Measurements from ENCODE around the gene SLC35A1.

Gene SLC35A1, protein sequence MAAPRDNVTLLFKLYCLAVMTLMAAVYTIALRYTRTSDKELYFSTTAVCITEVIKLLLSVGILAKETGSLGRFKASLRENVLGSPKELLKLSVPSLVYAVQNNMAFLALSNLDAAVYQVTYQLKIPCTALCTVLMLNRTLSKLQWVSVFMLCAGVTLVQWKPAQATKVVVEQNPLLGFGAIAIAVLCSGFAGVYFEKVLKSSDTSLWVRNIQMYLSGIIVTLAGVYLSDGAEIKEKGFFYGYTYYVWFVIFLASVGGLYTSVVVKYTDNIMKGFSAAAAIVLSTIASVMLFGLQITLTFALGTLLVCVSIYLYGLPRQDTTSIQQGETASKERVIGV

DNA sequence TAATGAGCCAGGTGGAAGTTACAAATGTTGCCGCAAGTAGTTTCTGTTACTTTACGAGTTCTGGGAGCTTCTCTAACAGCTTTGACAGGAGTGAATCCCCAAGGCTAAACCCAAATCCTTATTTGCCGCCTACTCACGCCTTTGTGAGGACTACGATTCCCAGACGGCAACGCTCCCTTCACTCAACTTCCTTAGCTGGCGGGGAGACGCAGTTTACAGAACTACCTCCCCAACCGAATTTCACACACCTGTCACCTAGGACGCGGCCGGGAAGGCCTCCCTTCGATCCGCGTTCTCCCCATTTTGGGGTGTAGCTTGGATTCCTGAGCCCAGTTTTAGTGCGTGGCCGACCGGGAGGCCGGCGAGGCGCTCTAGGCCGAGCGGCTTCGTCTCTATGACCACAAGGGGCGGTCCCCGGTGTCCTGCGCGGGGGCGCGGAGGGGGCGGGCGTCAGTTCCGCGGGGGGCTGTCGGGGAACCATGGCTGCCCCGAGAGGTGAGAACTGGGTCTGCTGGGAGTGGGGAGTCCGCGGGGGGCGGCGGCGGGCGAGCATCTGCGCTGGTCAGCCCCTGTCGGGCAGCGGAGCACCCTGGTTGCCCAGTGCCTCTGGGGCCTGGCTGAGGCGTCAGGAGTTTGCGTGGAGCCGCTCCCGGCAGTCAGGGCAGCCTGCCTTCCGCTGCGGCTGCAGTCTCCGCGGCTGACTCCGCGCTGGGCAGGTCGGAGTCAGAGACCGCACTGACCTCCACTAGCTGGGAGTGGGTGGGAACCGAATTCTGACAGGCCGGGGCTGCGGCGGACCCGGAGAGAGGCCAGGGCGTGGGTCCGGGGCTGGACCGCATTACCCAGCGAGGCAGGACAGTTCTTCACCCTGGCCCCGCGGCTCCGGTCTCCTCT is at the start of gene SLC35A1:
Gene SLC35A1 (plus strand): TSS at position 450 of the 894 bp plus-strand sequence. CDS start 30 bp downstream, at position 480.
- peaks cover 3% of the 10 kb centered on the region for H3K27me3 ChIP-seq (ENCODE audit: low read depth)
- H3K4me1 ChIP-seq, result peaks cover 5% of the 10 kb centered on the region
- H3K9me3 ChIP-seq, result no peaks in the 10 kb centered on the region
- peak; percentile 78 to 89 for DNase-seq (ENCODE audit: low spot score in 2 of 2)
- in situ Hi-C loops (cut with MboI; ENCODE audit: low sequenced_read_pairs), result no loop called here
- 0 out of 2 replicates have a peak, but pooled peaks cover under 1% of the 10 kb centered on the region for H3K36me3 ChIP-seq (replicated peaks)
- peak within 1 kb of the TSS; percentile 97 for H3K4me3 ChIP-seq

DNA sequence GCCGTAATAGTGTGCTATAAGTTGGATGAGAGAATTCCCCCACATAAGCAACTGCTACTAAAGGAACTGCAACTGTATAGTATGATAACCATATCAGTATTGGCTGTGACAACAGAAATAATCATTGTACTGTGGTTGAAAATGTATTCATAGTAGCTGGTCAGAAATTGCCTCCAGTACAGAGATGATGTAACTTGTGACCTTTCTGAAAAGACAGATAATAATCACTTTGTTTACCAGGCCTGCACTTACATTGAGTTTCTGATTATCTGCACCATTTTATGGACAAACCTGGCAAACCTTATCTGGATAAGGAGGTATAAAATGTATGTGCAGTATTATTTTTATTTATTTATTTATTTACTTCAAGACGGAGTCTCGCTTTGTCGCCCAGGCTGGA is 46.0 kb upstream of the SLC35A1 start:
- peaks cover 18% of the 10 kb centered on the region for H3K27me3 ChIP-seq (ENCODE audit: low read depth)
- in situ Hi-C loops (cut with MboI; ENCODE audit: low sequenced_read_pairs), result no loop called here
- H3K36me3 ChIP-seq (replicated peaks), result no peaks in the 10 kb centered on the region
- H3K4me3 ChIP-seq, result no peak overlapping the region
- DNase-seq (ENCODE audit: low spot score in 2 of 2), result no peak
- no peaks in the 10 kb centered on the region for H3K9me3 ChIP-seq
- H3K4me1 ChIP-seq, result no peaks in the 10 kb centered on the region

DNA sequence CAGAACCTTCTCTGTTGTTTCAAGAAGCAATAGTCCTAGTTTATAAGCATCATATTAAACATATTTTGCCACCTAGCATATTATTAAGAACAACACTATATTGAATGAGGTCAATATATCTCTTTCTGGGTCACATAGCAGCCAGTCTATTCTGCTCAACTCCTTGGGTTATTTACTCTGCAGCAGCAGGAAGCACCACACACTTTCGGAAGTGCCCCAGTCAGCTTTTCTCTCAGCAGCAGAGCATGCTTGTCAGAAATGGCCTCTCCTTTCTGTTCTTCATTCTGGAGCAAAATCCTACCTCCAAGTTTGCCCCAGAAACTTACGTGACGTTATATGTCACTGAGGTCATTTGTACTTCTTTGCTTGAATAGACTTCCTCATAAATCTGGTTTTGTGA is 42.3 kb upstream of the SLC35A1 start:
- in situ Hi-C loops (cut with MboI; ENCODE audit: low sequenced_read_pairs), result no loop called here
- DNase-seq (ENCODE audit: low spot score in 2 of 2), result no peak

GRCh38 chr6:87431263-87431662 is 41.5 kb upstream of the SLC35A1 start:
- no peak overlapping the region for H3K4me3 ChIP-seq
- in situ Hi-C loops (cut with MboI; ENCODE audit: low sequenced_read_pairs), result no loop called here

More for the DNA sequence above, 42.3 kb upstream of the SLC35A1 start:
- Histone ChIP-seq H3K36me3 (replicated peaks) (no peaks in the 10 kb centered on the region), H3K4me3 (no peak overlapping the region), H3K9me3 (no peaks in the 10 kb centered on the region), H3K4me1 (no peaks in the 10 kb centered on the region), H3K27me3 (ENCODE audit: low read depth) (peaks cover 31% of the 10 kb centered on the region)

DNA sequence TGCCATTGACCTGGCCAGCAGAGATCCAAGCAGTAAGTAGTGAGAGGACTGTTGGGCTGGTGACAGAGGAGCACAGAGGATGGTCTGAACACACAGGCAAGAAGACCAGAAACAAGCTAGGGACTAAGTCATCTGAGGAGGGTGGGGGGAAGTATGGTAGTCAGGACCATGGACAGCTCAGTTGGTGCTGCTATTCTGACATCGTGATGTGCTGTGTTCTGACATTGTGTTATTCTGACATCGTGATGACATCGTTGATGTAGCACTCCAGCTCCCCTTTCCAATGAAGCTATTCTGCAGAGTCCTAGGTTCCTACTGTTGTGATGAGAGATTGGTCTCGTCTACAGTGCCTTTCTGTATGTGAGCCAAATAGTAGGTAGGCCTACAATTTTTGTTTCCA is 36.3 kb upstream of the SLC35A1 start:
- in situ Hi-C loops (cut with MboI; ENCODE audit: low sequenced_read_pairs), result no loop called here
- no peak overlapping the region for H3K4me3 ChIP-seq
- no peaks in the 10 kb centered on the region for H3K4me1 ChIP-seq
- peak; percentile 60 to 82 for DNase-seq (ENCODE audit: low spot score in 2 of 2)
- no peaks in the 10 kb centered on the region for H3K36me3 ChIP-seq (replicated peaks)
- no peaks in the 10 kb centered on the region for H3K9me3 ChIP-seq
- H3K27me3 ChIP-seq (ENCODE audit: low read depth), result peaks cover 19% of the 10 kb centered on the region

More at GRCh38 chr6:87431263-87431662, 41.5 kb upstream of the SLC35A1 start:
- H3K4me1 ChIP-seq, result no peaks in the 10 kb centered on the region
- H3K27me3 ChIP-seq (ENCODE audit: low read depth), result peaks cover 31% of the 10 kb centered on the region
- no peaks in the 10 kb centered on the region for H3K9me3 ChIP-seq
- no peak for DNase-seq (ENCODE audit: low spot score in 2 of 2)
- no peaks in the 10 kb centered on the region for H3K36me3 ChIP-seq (replicated peaks)

- Histone ChIP-seq H3K4me3 (no peak overlapping the region), H3K4me1 (no peaks in the 10 kb centered on the region), H3K9me3 (no peaks in the 10 kb centered on the region), H3K36me3 (replicated peaks) (no peaks in the 10 kb centered on the region), H3K27me3 (ENCODE audit: low read depth) (peaks cover 7% of the 10 kb centered on the region; the same call in 1 of the 2 replicates)
- no peak for DNase-seq (ENCODE audit: low spot score in 2 of 2)
- in situ Hi-C loops (cut with MboI; ENCODE audit: low sequenced_read_pairs), result no loop called here
Observed at GRCh38 chr6:87441711-87442110, 31.1 kb upstream of the SLC35A1 start.

- in situ Hi-C loops (cut with MboI; ENCODE audit: low sequenced_read_pairs), result no loop called here
- H3K4me1 ChIP-seq, result no peaks in the 10 kb centered on the region
- no peak overlapping the region for H3K4me3 ChIP-seq
- H3K27me3 ChIP-seq (ENCODE audit: low read depth), result peaks cover 7% of the 10 kb centered on the region; the same call in 1 of the 2 replicates
- no peaks in the 10 kb centered on the region for H3K36me3 ChIP-seq (replicated peaks)
- H3K9me3 ChIP-seq, result no peaks in the 10 kb centered on the region
- DNase-seq (ENCODE audit: low spot score in 2 of 2), result no peak
Observed at GRCh38 chr6:87444362-87444761, 28.4 kb upstream of the SLC35A1 start.

DNA sequence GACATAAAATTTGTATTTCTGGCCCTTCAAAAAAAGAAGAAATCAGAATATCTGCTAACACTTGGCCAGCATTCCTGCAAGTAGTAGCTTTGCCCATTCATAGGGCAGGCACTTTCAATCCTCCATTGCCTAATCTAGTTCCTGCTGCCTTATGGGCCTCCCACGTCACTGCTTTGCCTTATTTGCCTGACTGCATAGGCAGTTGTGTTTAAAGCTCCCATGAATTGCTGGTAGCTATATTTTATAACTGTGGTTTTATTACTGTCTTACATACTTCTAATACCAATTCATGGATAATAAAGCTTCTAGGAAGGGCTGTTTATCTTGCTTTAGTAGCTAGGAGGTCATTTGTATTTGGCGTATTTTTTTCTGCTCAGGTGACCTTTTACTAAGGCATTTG is 7.7 kb upstream of the SLC35A1 start:
- H3K4me1 ChIP-seq, result no peaks in the 10 kb centered on the region
- no peak for DNase-seq (ENCODE audit: low spot score in 2 of 2)
- no peak overlapping the region for H3K4me3 ChIP-seq
- in situ Hi-C loops (cut with MboI; ENCODE audit: low sequenced_read_pairs), result no loop called here
- no peaks in the 10 kb centered on the region for H3K9me3 ChIP-seq
- peaks cover 9% of the 10 kb centered on the region for H3K27me3 ChIP-seq (ENCODE audit: low read depth)
- H3K36me3 ChIP-seq (replicated peaks), result no peaks in the 10 kb centered on the region

GRCh38 chr6:87473419-87473903 is 687 bp downstream of the SLC35A1 start:
- in situ Hi-C loops (cut with MboI; ENCODE audit: low sequenced_read_pairs), result no loop called here
- Histone ChIP-seq H3K27me3 (ENCODE audit: low read depth) (no peaks in the 10 kb centered on the region), H3K36me3 (replicated peaks) (0 out of 2 replicates have a peak, but pooled peaks cover 3% of the 10 kb centered on the region), H3K4me1 (peaks cover 5% of the 10 kb centered on the region), H3K4me3 (peak overlapping the region; percentile 97), H3K9me3 (no peaks in the 10 kb centered on the region)
- DNase-seq (ENCODE audit: low spot score in 2 of 2), result no peak

GRCh38 chr6:87481931-87482330 is 9.2 kb downstream of the SLC35A1 start:
- no peaks in the 10 kb centered on the region for H3K9me3 ChIP-seq
- H3K4me3 ChIP-seq, result no peak overlapping the region
- no peaks in the 10 kb centered on the region for H3K27me3 ChIP-seq (ENCODE audit: low read depth)
- peaks cover 1% of the 10 kb centered on the region for H3K4me1 ChIP-seq
- H3K36me3 ChIP-seq (replicated peaks), result peaks cover 3% of the 10 kb centered on the region; the same call in 1 of the 2 replicates
- no peak for DNase-seq (ENCODE audit: low spot score in 2 of 2)
- in situ Hi-C loops (cut with MboI; ENCODE audit: low sequenced_read_pairs), result no loop called here

GRCh38 chr6:87482366-87482765 is 9.6 kb downstream of the SLC35A1 start:
- in situ Hi-C loops (cut with MboI; ENCODE audit: low sequenced_read_pairs), result no loop called here
- Histone ChIP-seq H3K27me3 (ENCODE audit: low read depth) (no peaks in the 10 kb centered on the region), H3K4me1 (peaks cover 6% of the 10 kb centered on the region), H3K9me3 (no peaks in the 10 kb centered on the region), H3K4me3 (no peak overlapping the region), H3K36me3 (replicated peaks) (peaks cover 3% of the 10 kb centered on the region; the same call in 1 of the 2 replicates)
- DNase-seq (ENCODE audit: low spot score in 2 of 2), result no peak

GRCh38 chr6:87483929-87484328 is 11.2 kb downstream of the SLC35A1 start:
- Histone ChIP-seq H3K4me3 (no peak overlapping the region), H3K9me3 (no peaks in the 10 kb centered on the region), H3K27me3 (ENCODE audit: low read depth) (no peaks in the 10 kb centered on the region), H3K4me1 (peaks cover 19% of the 10 kb centered on the region), H3K36me3 (replicated peaks) (no peaks in the 10 kb centered on the region; the same call in 1 of the 2 replicates)
- in situ Hi-C loops (cut with MboI; ENCODE audit: low sequenced_read_pairs), result no loop called here
- peak in 1 of 2 experiments; percentile 70 for DNase-seq (ENCODE audit: low spot score in 2 of 2)

- Histone ChIP-seq H3K9me3 (no peaks in the 10 kb centered on the region), H3K36me3 (replicated peaks) (no peaks in the 10 kb centered on the region; the same call in 1 of the 2 replicates), H3K4me1 (peaks cover 23% of the 10 kb centered on the region), H3K4me3 (no peak overlapping the region), H3K27me3 (ENCODE audit: low read depth) (no peaks in the 10 kb centered on the region)
- no peak for DNase-seq (ENCODE audit: low spot score in 2 of 2)
- in situ Hi-C loops (cut with MboI; ENCODE audit: low sequenced_read_pairs), result no loop called here
Observed at GRCh38 chr6:87484491-87484890, 11.7 kb downstream of the SLC35A1 start.
